ENCODE results near the gene ADAP1. TPM values are rescaled to one million over a fixed set of nuclear protein-coding genes. Genes with fewer than 3 reads are reported as not detected.
A peak's percentile ranks its signal among the peaks of the same experiment; 100 is the strongest.

ADAP1 gene
- polyA plus RNA-seq, 1 donor, result 62.0 TPM

DNA sequence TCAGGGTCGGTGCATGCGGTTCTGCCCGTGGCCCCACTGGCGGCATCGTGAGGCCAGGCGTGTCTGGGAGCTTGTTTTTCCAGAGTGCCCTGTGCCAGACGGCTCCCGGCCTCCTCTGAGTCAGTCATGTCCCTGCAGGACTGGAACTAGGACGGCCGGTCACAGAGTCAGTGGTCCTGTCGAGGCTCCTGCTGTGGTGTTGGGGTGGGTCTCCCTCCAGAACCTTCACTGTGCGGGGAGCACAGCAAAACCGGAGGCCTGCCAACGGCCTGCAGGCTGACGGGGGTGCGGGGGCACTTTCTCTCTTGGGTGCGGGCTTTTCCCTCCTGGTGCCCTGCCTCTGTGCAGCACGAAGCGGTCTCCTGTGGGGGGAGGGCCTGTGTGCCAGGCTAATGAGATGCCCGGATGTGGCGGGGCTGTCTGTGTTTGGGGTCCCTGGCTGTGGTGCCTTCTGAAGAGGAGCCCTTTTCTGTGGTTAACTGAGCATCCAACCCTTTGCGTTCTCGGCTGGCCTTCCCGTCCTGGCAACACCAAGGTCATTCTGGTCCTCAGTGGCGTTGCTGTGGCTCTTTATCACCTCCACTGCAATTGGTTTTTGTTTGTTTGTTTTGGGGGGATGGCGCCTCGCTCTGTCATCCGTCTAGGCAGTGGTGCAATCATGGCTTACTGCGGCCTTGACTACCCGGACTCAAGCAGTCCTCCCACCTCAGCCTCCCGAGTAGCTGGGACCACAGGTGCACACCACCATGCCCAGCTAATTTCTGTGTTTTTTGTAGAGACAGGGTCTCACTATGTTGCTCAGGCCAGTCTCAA lies 70.1 kb downstream of the ADAP1 start:
- Histone ChIP-seq H3K9me3 (ENCODE audit: control insufficient read depth, low read depth, low read length) (peaks cover 8% of the 10 kb centered on the region), H3K27me3 (ENCODE audit: control insufficient read depth, insufficient read depth, low read length) (no peaks in the 10 kb centered on the region), H3K36me3 (ENCODE audit: control insufficient read depth, insufficient read depth, low read length) (peaks cover 55% of the 10 kb centered on the region), H3K4me1 (ENCODE audit: control insufficient read depth, insufficient read depth, low read length) (peaks cover under 1% of the 10 kb centered on the region), H3K4me3 (ENCODE audit: low read length) (no peak overlapping the region), H3K27ac (ENCODE audit: low read length) (no peak overlapping the region)
- no peak for DNase-seq
- WGBS (ENCODE audit: insufficient coverage, low lambda C conversion rate), result no CpG with 5 or more reads among the region's 31 CpGs

GRCh38 chr7:883055-884021 lies 71.1 kb downstream of the ADAP1 start:
- Histone ChIP-seq H3K9me3 (ENCODE audit: control insufficient read depth, low read depth, low read length) (peaks cover 8% of the 10 kb centered on the region), H3K36me3 (ENCODE audit: control insufficient read depth, insufficient read depth, low read length) (peaks cover 50% of the 10 kb centered on the region), H3K27ac (ENCODE audit: low read length) (no peak overlapping the region), H3K4me1 (ENCODE audit: control insufficient read depth, insufficient read depth, low read length) (peaks cover 3% of the 10 kb centered on the region), H3K4me3 (ENCODE audit: low read length) (no peak overlapping the region), H3K27me3 (ENCODE audit: control insufficient read depth, insufficient read depth, low read length) (no peaks in the 10 kb centered on the region)
- DNase-seq, result no peak
- 80% methylated on average over 2 of the region's 50 CpGs for WGBS (ENCODE audit: insufficient coverage, low lambda C conversion rate)

DNA sequence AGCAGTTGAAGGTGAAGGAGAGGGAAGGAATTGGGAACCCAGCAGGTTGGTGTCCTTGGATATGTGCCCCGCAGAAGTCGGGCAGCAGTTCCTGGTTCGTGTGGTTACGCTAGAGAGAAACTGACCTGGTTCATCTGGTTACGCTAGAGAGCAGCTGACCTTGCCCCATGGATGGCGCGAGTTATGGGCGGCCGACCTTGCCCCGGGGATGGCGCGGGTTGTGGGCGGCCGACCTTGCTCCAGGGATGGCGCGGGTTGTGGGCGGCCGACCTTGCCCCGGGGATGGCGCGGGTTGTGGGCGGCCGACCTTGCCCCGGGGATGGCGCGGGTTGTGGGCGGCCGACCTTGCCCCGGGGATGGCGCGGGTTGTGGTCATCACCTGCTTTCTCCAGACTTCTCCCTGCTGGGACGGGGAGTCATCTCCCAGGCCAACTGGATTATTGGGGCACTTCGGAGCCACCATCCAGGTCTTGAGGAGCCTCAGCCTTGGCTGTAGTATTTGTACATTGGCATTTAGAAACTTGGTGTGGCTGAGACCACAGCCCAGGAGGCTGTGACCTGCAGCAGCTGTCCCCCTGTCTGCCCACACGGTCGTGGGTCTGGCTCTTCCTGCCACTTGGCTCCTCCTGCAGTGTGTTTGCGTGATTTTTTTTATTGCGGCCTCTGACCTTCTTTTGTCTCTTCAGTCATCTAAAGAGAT lies 72.0 kb downstream of the ADAP1 start:
- Histone ChIP-seq H3K9me3 (ENCODE audit: control insufficient read depth, low read depth, low read length) (peaks cover 8% of the 10 kb centered on the region), H3K27me3 (ENCODE audit: control insufficient read depth, insufficient read depth, low read length) (no peaks in the 10 kb centered on the region), H3K4me3 (ENCODE audit: low read length) (no peak overlapping the region), H3K4me1 (ENCODE audit: control insufficient read depth, insufficient read depth, low read length) (peaks cover 3% of the 10 kb centered on the region), H3K27ac (ENCODE audit: low read length) (no peak overlapping the region), H3K36me3 (ENCODE audit: control insufficient read depth, insufficient read depth, low read length) (peaks cover 41% of the 10 kb centered on the region)
- WGBS (ENCODE audit: insufficient coverage, low lambda C conversion rate), result no CpG with 5 or more reads among the region's 37 CpGs
- DNase-seq, result no peak

- Histone ChIP-seq H3K27ac (ENCODE audit: low read length) (no peak overlapping the region), H3K27me3 (ENCODE audit: control insufficient read depth, insufficient read depth, low read length) (no peaks in the 10 kb centered on the region), H3K36me3 (ENCODE audit: control insufficient read depth, insufficient read depth, low read length) (peaks cover 33% of the 10 kb centered on the region), H3K4me1 (ENCODE audit: control insufficient read depth, insufficient read depth, low read length) (peaks cover 3% of the 10 kb centered on the region), H3K9me3 (ENCODE audit: control insufficient read depth, low read depth, low read length) (peaks cover 8% of the 10 kb centered on the region), H3K4me3 (ENCODE audit: low read length) (no peak overlapping the region)
- 80% methylated on average over 2 of the region's 20 CpGs for WGBS (ENCODE audit: insufficient coverage, low lambda C conversion rate)
- no peak for DNase-seq
Measured at GRCh38 chr7:881441-882234, 72.8 kb downstream of the ADAP1 start.

DNA sequence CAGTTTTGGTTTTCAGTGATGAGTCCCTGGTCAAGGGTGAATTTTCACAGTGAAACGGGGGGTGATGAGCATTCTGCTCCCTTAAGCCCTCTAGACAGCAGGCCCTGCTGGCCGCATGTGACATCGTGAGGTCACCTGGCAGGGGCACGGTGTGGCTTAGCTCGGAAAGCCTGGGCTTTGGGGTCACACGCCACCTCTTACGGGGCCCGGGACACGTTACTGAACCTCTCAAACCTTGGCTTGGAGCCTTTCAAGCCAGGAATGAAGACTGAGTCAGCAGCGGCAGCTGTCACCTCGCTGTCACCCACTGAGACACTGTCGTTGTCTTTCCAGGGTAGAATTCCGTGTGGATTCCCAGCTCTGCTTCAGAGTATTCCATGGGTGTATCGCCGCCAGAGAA lies 74.0 kb downstream of the ADAP1 start:
- no peaks in the 10 kb centered on the region for H3K27me3 ChIP-seq (ENCODE audit: control insufficient read depth, insufficient read depth, low read length)
- DNase-seq, result no peak
- peaks cover 12% of the 10 kb centered on the region for H3K9me3 ChIP-seq (ENCODE audit: control insufficient read depth, low read depth, low read length)
- no peak overlapping the region for H3K4me3 ChIP-seq (ENCODE audit: low read length)
- WGBS (ENCODE audit: insufficient coverage, low lambda C conversion rate), result no CpG with 5 or more reads among the region's 15 CpGs
- no peak overlapping the region for H3K27ac ChIP-seq (ENCODE audit: low read length)
- peaks cover 24% of the 10 kb centered on the region for H3K36me3 ChIP-seq (ENCODE audit: control insufficient read depth, insufficient read depth, low read length)
- peaks cover 8% of the 10 kb centered on the region for H3K4me1 ChIP-seq (ENCODE audit: control insufficient read depth, insufficient read depth, low read length)

- peaks cover 14% of the 10 kb centered on the region for H3K9me3 ChIP-seq (ENCODE audit: control insufficient read depth, low read depth, low read length)
- no peak for DNase-seq
- no peak overlapping the region for H3K27ac ChIP-seq (ENCODE audit: low read length)
- peaks cover 30% of the 10 kb centered on the region for H3K36me3 ChIP-seq (ENCODE audit: control insufficient read depth, insufficient read depth, low read length)
- H3K4me3 ChIP-seq (ENCODE audit: low read length), result no peak overlapping the region
- H3K27me3 ChIP-seq (ENCODE audit: control insufficient read depth, insufficient read depth, low read length), result no peaks in the 10 kb centered on the region
- 90% methylated on average over 2 of the region's 14 CpGs for WGBS (ENCODE audit: insufficient coverage, low lambda C conversion rate)
- peaks cover 11% of the 10 kb centered on the region for H3K4me1 ChIP-seq (ENCODE audit: control insufficient read depth, insufficient read depth, low read length)
Measured at GRCh38 chr7:879706-880105, 74.8 kb downstream of the ADAP1 start.

- no peak for DNase-seq
- H3K36me3 ChIP-seq (ENCODE audit: control insufficient read depth, insufficient read depth, low read length), result peaks cover 27% of the 10 kb centered on the region
- no peak overlapping the region for H3K4me3 ChIP-seq (ENCODE audit: low read length)
- peaks cover 14% of the 10 kb centered on the region for H3K9me3 ChIP-seq (ENCODE audit: control insufficient read depth, low read depth, low read length)
- WGBS (ENCODE audit: insufficient coverage, low lambda C conversion rate), result no CpG with 5 or more reads among the region's 15 CpGs
- no peaks in the 10 kb centered on the region for H3K27me3 ChIP-seq (ENCODE audit: control insufficient read depth, insufficient read depth, low read length)
- H3K4me1 ChIP-seq (ENCODE audit: control insufficient read depth, insufficient read depth, low read length), result peaks cover 11% of the 10 kb centered on the region
- no peak overlapping the region for H3K27ac ChIP-seq (ENCODE audit: low read length)
Measured at GRCh38 chr7:879093-879492, 75.4 kb downstream of the ADAP1 start.

- 0% methylated on average over 2 of the region's 47 CpGs for WGBS (ENCODE audit: insufficient coverage, low lambda C conversion rate)
- H3K4me1 ChIP-seq (ENCODE audit: control insufficient read depth, insufficient read depth, low read length), result peaks cover 16% of the 10 kb centered on the region
- H3K9me3 ChIP-seq (ENCODE audit: control insufficient read depth, low read depth, low read length), result peaks cover 6% of the 10 kb centered on the region
- peak overlapping the region; percentile 96 for H3K27ac ChIP-seq (ENCODE audit: low read length)
- H3K4me3 ChIP-seq (ENCODE audit: low read length), result peak overlapping the region; percentile 96
- peak; percentile 37 to 65 for DNase-seq
- no peaks in the 10 kb centered on the region for H3K27me3 ChIP-seq (ENCODE audit: control insufficient read depth, insufficient read depth, low read length)
- H3K36me3 ChIP-seq (ENCODE audit: control insufficient read depth, insufficient read depth, low read length), result peaks cover 27% of the 10 kb centered on the region
Measured at GRCh38 chr7:877312-878232, 76.9 kb downstream of the ADAP1 start.

- H3K4me3 ChIP-seq (ENCODE audit: low read length), result peak overlapping the region; percentile 96
- H3K36me3 ChIP-seq (ENCODE audit: control insufficient read depth, insufficient read depth, low read length), result peaks cover 30% of the 10 kb centered on the region
Measured at GRCh38 chr7:876972-877311, 77.5 kb downstream of the ADAP1 start.

More at GRCh38 chr7:876972-877311, 77.5 kb downstream of the ADAP1 start:
- Histone ChIP-seq H3K27me3 (ENCODE audit: control insufficient read depth, insufficient read depth, low read length) (no peaks in the 10 kb centered on the region), H3K4me1 (ENCODE audit: control insufficient read depth, insufficient read depth, low read length) (peaks cover 16% of the 10 kb centered on the region), H3K27ac (ENCODE audit: low read length) (peak overlapping the region; percentile 96), H3K9me3 (ENCODE audit: control insufficient read depth, low read depth, low read length) (peaks cover 6% of the 10 kb centered on the region)
- DNase-seq, result no peak
- 4% methylated on average over 8 of the region's 26 CpGs for WGBS (ENCODE audit: insufficient coverage, low lambda C conversion rate)

All from large intestine (tissue), 3 donors.